Kidney epithelial cell (primary cell): ENCODE results near the gene CTXN1. TPM values are rescaled to one million over a fixed set of nuclear protein-coding genes. Genes with fewer than 3 reads are reported as not detected.
"Not testable (repeated sequence)": the region's sequence is repeated elsewhere in the genome, so short reads cannot be mapped to it uniquely, and the experiment has no call there.

Experiments
- DNase-seq: peaks from one replicate; pipeline ENCODE4 v3.0.0-alpha.2; 2010; ENCODE audit warnings: low read depth
- H3K27me3 ChIP-seq: 2 replicates; pipeline ENCODE4 v1.6.0; 2011; ENCODE audit warnings: low read length; ENCODE audit not compliant: control insufficient read depth, insufficient read depth
- H3K36me3 ChIP-seq: 2 replicates; pipeline ENCODE4 v1.5.1; 2011; ENCODE audit warnings: low read length; ENCODE audit not compliant: control insufficient read depth, insufficient read depth
- H3K4me3 ChIP-seq: 2 replicates; pipeline ENCODE4 v1.5.1; 2011; ENCODE audit warnings: low read depth, mild to moderate bottlenecking, control low read depth, low read length
- CTCF ChIP-seq: IDR thresholded peaks from 2 replicates; pipeline ENCODE4 v1.5.1; 2011; ENCODE audit warnings: mild to moderate bottlenecking, moderate library complexity, low read length, control low read depth, inconsistent platforms; ENCODE audit not compliant: insufficient read depth, poor library complexity, severe bottlenecking
- total RNA-seq: library from RNA; depleted of rRNA; stranded (reverse); fragments of >200 nt; gene quantifications from 2 replicates; pipeline ENCODE4 v1.2.3, GENCODE V29; 2015

The CTXN1 gene
- total RNA-seq, 1 donor from 2014 or later, result 16.1 TPM

- TF ChIP-seq CTCF, result peak; percentile 32
Observed at GRCh38 chr19:7933411-7933810, 7.5 kb upstream of the CTXN1 start.

GRCh38 chr19:7932930-7933300, 7.0 kb upstream of the CTXN1 start:
- Histone ChIP-seq H3K36me3 (peaks cover 5% of the 10 kb centered on the region), H3K27me3 (no peaks in the 10 kb centered on the region), H3K4me3 (no peak overlapping the region)
- no peak for TF ChIP-seq CTCF
- DNase-seq, result no peak

More at GRCh38 chr19:7933411-7933810, 7.5 kb upstream of the CTXN1 start:
- no peak overlapping the region for H3K4me3 ChIP-seq
- H3K27me3 ChIP-seq, result no peaks in the 10 kb centered on the region
- DNase-seq, result no peak
- peaks cover 5% of the 10 kb centered on the region for H3K36me3 ChIP-seq

GRCh38 chr19:7932276-7932929, 6.5 kb upstream of the CTXN1 start:
- Histone ChIP-seq H3K36me3 (peaks cover 5% of the 10 kb centered on the region), H3K27me3 (no peaks in the 10 kb centered on the region), H3K4me3 (no peak overlapping the region)
- no peak for TF ChIP-seq CTCF
- DNase-seq, result no peak

- peaks cover 4% of the 10 kb centered on the region for H3K36me3 ChIP-seq
- no peak for DNase-seq
- no peaks in the 10 kb centered on the region for H3K27me3 ChIP-seq
- TF ChIP-seq CTCF, result no peak
- H3K4me3 ChIP-seq, result no peak overlapping the region
Observed at GRCh38 chr19:7931221-7932061, 5.5 kb upstream of the CTXN1 start.

GRCh38 chr19:7930765-7931164, 4.8 kb upstream of the CTXN1 start:
- Histone ChIP-seq H3K27me3 (no peaks in the 10 kb centered on the region), H3K36me3 (peaks cover 4% of the 10 kb centered on the region), H3K4me3 (no peak overlapping the region)
- no peak for DNase-seq
- no peak for TF ChIP-seq CTCF

- H3K4me3 ChIP-seq, DNase-seq, H3K36me3 ChIP-seq, H3K27me3 ChIP-seq: not testable (repeated sequence)
Observed at GRCh38 chr19:7930030-7930429, 4.1 kb upstream of the CTXN1 start.
